Small intestine (tissue), 7 donors: ENCODE measurements around the gene SCYGR5. TPM values are rescaled to one million over a fixed set of nuclear protein-coding genes. Genes with fewer than 3 reads are reported as not detected.
"Not testable (repeated sequence)": the region's sequence is repeated elsewhere in the genome, so short reads cannot be mapped to it uniquely, and the experiment has no call there.

ENCODE experiments used
- DNase-seq, 2 donors: peaks; one replicate each; pipeline versions ENCODE4 v3.0.0 to v3.0.0-alpha.2; 2013
- FAIRE-seq: peaks from 2 replicates; lab custom pipeline; 2012; peaks lifted over from hg19 to GRCh38; lab: Jason Lieb, UNC
- H3K27ac ChIP-seq, 3 donors: one replicate each; pipeline ENCODE4 v1.5.1; 2013; ENCODE audit warnings: low read length in 2 of 3, mild to moderate bottlenecking in 2 of 3, control low read depth in 1 of 3, inconsistent platforms in 1 of 3, low read depth in 1 of 3, moderate library complexity in 1 of 3
- H3K27me3 ChIP-seq, 3 donors: one replicate each; pipeline ENCODE4 v1.6.1; 2013; ENCODE audit warnings: low read length in 3 of 3, inconsistent platforms in 1 of 3; ENCODE audit not compliant: control insufficient read depth in 3 of 3, insufficient read depth in 3 of 3
- H3K36me3 ChIP-seq, 3 donors: one replicate each; pipeline ENCODE4 v1.6.1; 2013; ENCODE audit warnings: low read length in 3 of 3, inconsistent platforms in 1 of 3, low read depth in 1 of 3, mild to moderate bottlenecking in 1 of 3, moderate library complexity in 1 of 3; ENCODE audit not compliant: control insufficient read depth in 3 of 3, insufficient read depth in 2 of 3
- H3K4me1 ChIP-seq, 3 donors: one replicate each; pipeline ENCODE4 v1.6.1; 2013; ENCODE audit warnings: low read length in 2 of 3, inconsistent platforms in 1 of 3, low read depth in 1 of 3, mild to moderate bottlenecking in 1 of 3, moderate library complexity in 1 of 3; ENCODE audit not compliant: control insufficient read depth in 3 of 3, insufficient read depth in 2 of 3
- H3K4me3 ChIP-seq, 3 donors: one replicate each; pipeline ENCODE4 v1.5.1; 2013; ENCODE audit warnings: low read length in 3 of 3, control low read depth in 1 of 3, inconsistent platforms in 1 of 3, low read depth in 1 of 3, mild to moderate bottlenecking in 1 of 3, moderate library complexity in 1 of 3
- H3K9me3 ChIP-seq, 2 donors: one replicate each; pipeline ENCODE4 v1.6.1; 2013; ENCODE audit warnings: low read depth in 1 of 2, low read length in 1 of 2; ENCODE audit not compliant: control insufficient read depth in 2 of 2, insufficient read depth in 1 of 2
- WGBS, 3 donors: extraction: QIAGEN DNeasy Blood & Tissue Kit; methylation state at CpG; one replicate each; pipeline ENCODE4 v1.1.7; 2013; 5-methylcytosine and 5-hydroxymethylcytosine counted together
- polyA plus RNA-seq, 4 donors: library from polyadenylated mRNA; stranded (reverse) in 3 of 4; unstranded in 1 of 4; fragments of 200-250 nt in 3 of 4; fragments of 120-200 nt in 1 of 4; gene quantifications; one replicate each; pipeline versions ENCODE4 v1.2.1 to v1.2.3, GENCODE V29; 2013
- donor health status: healthy with polysubstance abuse.
- donor health status: control.
- donor health status: control.
- donor health status: Bipolar disorder and iron deficiency.
- donor health status: healthy.

SCYGR5 gene
- polyA plus RNA-seq, 4 donors, result not detected

GRCh38 chr2:227661025-227661649 lies 5.5 kb upstream of the SCYGR5 start:
- no peak for FAIRE-seq
- H3K4me1 ChIP-seq, result peaks cover 0 to 26% (median 0%) of the 10 kb centered on the region in 3 donors
- no peaks in the 10 kb centered on the region for H3K36me3 ChIP-seq
- peak overlapping the region in 1 of 3 donors; percentile 66 for H3K27ac ChIP-seq
- H3K4me3 ChIP-seq, result no peak overlapping the region
- H3K27me3 ChIP-seq, result no peaks in the 10 kb centered on the region
- 65 to 75% (median 68%) methylated on average over 7 of the region's 7 CpGs for WGBS, 3 donors
- peak in 1 of 2 donors; percentile 20 for DNase-seq
- no peaks in the 10 kb centered on the region for H3K9me3 ChIP-seq

- DNase-seq (peak in 1 of 2 donors; percentile 67), FAIRE-seq (no peak)
- Histone ChIP-seq H3K27me3 (no peaks in the 10 kb centered on the region), H3K27ac (peak overlapping the region in 1 of 3 donors; percentile 66), H3K4me3 (no peak overlapping the region), H3K36me3 (no peaks in the 10 kb centered on the region), H3K4me1 (peaks cover 0 to 26% (median 0%) of the 10 kb centered on the region in 3 donors), H3K9me3 (no peaks in the 10 kb centered on the region)
- 38 to 50% (median 48%) methylated on average over 3 of the region's 3 CpGs for WGBS, 3 donors
These were observed 4.8 kb upstream of the SCYGR5 start for GRCh38 chr2:227661827-227662226.

DNA sequence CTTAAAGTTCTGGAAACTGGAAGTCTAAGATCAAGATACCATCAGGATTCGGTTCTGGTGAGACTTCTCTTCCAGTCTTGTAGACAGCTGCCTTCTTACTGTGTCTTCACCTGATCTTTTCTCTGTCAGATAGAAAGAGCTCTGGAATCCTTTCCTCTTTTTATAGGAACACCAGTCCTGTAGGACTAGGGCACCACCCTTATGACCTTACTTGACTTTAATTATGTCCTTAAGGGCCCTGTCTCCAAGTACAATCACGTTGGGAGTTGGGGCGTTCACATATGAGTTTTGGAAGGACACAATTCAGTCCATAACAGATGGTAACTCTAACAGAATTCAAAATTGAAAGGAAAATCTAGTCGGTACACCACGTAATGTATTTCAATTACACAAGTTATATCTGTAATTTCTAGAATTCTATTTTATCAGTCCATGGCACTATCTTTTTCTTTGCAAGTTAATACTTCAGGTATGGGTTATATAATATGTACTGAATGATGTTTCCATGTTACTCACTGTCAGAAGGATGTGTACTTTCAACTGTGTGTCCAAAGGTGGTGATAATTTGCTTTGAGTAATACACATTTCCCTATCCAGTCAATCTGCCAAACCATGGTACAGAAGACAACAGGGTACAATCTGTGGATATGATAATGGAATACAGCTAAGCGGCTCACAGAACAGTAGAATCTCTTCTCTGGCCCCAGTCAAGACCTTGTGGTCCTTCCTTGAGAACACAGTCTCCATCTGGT lies 1.2 kb upstream of the SCYGR5 start:
- H3K27me3 ChIP-seq, result no peaks in the 10 kb centered on the region
- H3K9me3 ChIP-seq, result no peaks in the 10 kb centered on the region
- no peaks in the 10 kb centered on the region for H3K36me3 ChIP-seq
- peak overlapping the region in 2 of 3 donors; percentile 46 to 53 for H3K27ac ChIP-seq
- H3K4me3 ChIP-seq, result no peak overlapping the region
- DNase-seq (peak; percentile 66 to 84), FAIRE-seq (no peak)
- WGBS, 3 donors, result 62 to 82% (median 67%) methylated on average over 6 of the region's 6 CpGs
- peaks cover 0 to 26% (median 0%) of the 10 kb centered on the region in 3 donors for H3K4me1 ChIP-seq

DNA sequence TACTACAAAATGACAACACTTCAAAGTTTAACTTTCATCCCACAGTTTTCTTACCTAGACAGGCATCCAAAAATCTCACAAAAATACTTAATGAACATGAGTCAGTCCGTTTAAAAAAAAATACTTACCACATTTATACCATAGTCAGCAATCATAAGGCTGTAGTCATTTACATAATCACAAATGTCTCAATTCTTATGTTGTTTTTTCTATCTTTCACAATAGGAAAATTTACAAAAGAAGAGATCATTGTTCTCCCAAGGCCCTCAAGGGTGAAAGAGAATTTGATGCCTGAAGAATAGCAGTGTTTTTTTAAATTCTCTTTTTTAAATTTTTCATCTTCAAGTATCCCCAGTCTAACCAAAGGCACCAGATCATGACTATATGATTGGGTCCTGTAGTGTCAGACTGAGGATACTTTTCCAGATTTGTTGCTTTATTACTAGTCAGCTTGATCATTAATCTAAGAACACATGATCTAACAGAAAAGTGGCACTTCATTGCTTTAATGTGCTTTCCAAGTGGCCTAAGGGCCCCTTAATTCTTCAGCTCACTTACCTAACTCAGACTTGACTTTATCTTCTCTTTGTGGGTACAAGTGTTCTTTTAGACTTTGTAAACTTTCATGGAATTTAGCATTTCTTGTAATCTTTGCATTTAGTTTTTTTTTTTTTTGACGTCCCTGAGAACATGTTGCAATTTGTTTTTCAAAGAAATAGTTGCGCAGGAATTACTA lies 4.7 kb downstream of the SCYGR5 start:
- 62 to 70% (median 68%) methylated on average over 3 of the region's 3 CpGs for WGBS, 3 donors
- Histone ChIP-seq H3K27ac (peak overlapping the region in 1 of 3 donors; percentile 32), H3K9me3 (no peaks in the 10 kb centered on the region), H3K4me3 (no peak overlapping the region), H3K36me3 (no peaks in the 10 kb centered on the region), H3K27me3 (no peaks in the 10 kb centered on the region), H3K4me1 (peaks cover 0 to 14% (median 0%) of the 10 kb centered on the region in 3 donors)
- DNase-seq, result peak in 1 of 2 donors; percentile 35
- no peak for FAIRE-seq

DNA sequence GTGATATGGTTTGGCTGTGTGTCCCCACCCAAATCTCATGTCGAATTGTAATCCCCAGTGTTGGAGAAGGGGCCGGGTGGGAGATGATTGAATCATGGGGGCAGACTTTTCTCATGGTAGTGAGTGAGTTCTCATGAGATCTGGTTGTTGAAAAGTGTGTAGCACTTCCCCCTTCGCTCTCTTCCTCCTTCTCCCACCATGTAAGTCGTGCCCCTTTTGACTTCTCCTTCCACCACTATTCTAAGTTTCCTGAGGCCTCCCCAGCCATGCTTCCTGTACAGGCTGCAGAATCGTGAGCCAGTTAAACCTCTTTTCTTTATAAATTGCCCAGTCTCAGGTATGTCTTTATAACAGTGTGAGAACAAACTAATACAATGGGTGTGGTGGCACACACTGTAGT lies 7.0 kb downstream of the SCYGR5 start:
- not testable (repeated sequence) for H3K27ac ChIP-seq, H3K9me3 ChIP-seq, DNase-seq, H3K4me3 ChIP-seq, FAIRE-seq, H3K27me3 ChIP-seq, H3K36me3 ChIP-seq
- peaks cover 0 to 14% (median 0%) of the 10 kb centered on the region in 3 donors for H3K4me1 ChIP-seq
- WGBS, 3 donors, result 71 to 85% (median 77%) methylated on average over 5 of the region's 5 CpGs

DNA sequence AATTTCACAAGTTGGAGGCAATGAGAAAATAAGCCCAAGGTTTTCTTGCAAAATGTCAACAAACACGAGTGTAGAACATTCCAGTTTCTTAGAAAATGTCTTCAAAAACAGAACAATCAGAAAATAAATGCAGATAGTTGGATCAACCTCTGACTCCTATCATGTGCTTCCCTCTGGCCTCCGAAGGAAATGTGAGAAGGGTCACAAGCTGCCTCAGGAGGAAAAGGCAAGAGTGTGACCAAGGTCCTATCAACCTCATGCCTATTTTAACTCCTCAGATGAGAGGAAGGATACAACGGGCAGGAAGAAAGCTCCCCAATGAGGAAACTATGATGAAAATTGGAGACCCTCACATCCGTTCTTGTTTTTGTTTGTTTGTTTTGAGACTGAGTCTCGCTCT lies 7.9 kb downstream of the SCYGR5 start:
- 79 to 93% (median 82%) methylated on average over 5 of the region's 5 CpGs for WGBS, 3 donors
- peaks cover 0 to 14% (median 0%) of the 10 kb centered on the region in 3 donors for H3K4me1 ChIP-seq
- no peak for FAIRE-seq
- no peaks in the 10 kb centered on the region for H3K36me3 ChIP-seq
- H3K27me3 ChIP-seq, result no peaks in the 10 kb centered on the region
- no peak overlapping the region for H3K4me3 ChIP-seq
- no peaks in the 10 kb centered on the region for H3K9me3 ChIP-seq
- no peak overlapping the region for H3K27ac ChIP-seq
- DNase-seq, result peak in 1 of 2 donors; percentile 36

DNA sequence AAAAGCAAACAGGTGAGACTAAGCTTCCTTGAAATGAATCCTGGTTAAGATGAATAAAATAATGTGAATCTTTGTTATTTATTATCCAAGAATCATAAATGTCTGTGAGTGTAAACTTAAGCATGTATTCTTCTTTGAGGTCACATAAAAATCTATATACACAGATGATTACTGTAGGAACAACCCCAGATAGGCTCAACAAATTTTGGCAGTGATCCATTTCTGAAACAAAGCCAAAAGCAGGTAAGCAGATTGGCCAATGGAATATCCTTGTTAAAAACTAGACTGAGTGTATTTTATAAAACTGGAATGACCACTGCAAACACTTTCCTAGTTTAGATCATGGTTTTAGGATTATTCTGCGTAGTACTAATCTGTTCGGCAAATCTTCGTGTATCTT lies 11.3 kb downstream of the SCYGR5 start:
- Histone ChIP-seq H3K4me1 (peaks cover 0 to 2% (median 0%) of the 10 kb centered on the region in 3 donors), H3K27ac (no peak overlapping the region), H3K27me3 (no peaks in the 10 kb centered on the region), H3K36me3 (no peaks in the 10 kb centered on the region), H3K9me3 (no peaks in the 10 kb centered on the region), H3K4me3 (no peak overlapping the region)
- DNase-seq (no peak), FAIRE-seq (no peak)
- 70 to 89% (median 78%) methylated on average over 3 of the region's 3 CpGs for WGBS, 3 donors

- H3K27ac ChIP-seq, result no peak overlapping the region
- no peaks in the 10 kb centered on the region for H3K9me3 ChIP-seq
- H3K27me3 ChIP-seq, result no peaks in the 10 kb centered on the region
- H3K4me3 ChIP-seq, result no peak overlapping the region
- DNase-seq (no peak), FAIRE-seq (no peak)
- WGBS, 3 donors, result 70 to 77% (median 72%) methylated on average over 5 of the region's 5 CpGs
- H3K4me1 ChIP-seq, result no peaks in the 10 kb centered on the region
- H3K36me3 ChIP-seq, result peaks cover 0 to 20% (median 6%) of the 10 kb centered on the region in 3 donors
These were observed 17.7 kb downstream of the SCYGR5 start for GRCh38 chr2:227684258-227684657.
